Small intestine (tissue), 7 donors: Measurements from ENCODE around the gene PLPP7. TPM values are rescaled to one million over a fixed set of nuclear protein-coding genes. Genes with fewer than 3 reads are reported as not detected.
"Not testable (repeated sequence)": the region's sequence is repeated elsewhere in the genome, so short reads cannot be mapped to it uniquely, and the experiment has no call there.

ENCODE experiments used
- DNase-seq, 2 donors: peaks; one replicate each; pipeline versions ENCODE4 v3.0.0 to v3.0.0-alpha.2; 2013
- FAIRE-seq: peaks from 2 replicates; lab custom pipeline; 2012; peaks lifted over from hg19 to GRCh38; lab: Jason Lieb, UNC
- H3K27ac ChIP-seq, 3 donors: one replicate each; pipeline ENCODE4 v1.5.1; 2013; ENCODE audit warnings: low read length in 2 of 3, mild to moderate bottlenecking in 2 of 3, control low read depth in 1 of 3, inconsistent platforms in 1 of 3, low read depth in 1 of 3, moderate library complexity in 1 of 3
- H3K27me3 ChIP-seq, 3 donors: one replicate each; pipeline ENCODE4 v1.6.1; 2013; ENCODE audit warnings: low read length in 3 of 3, inconsistent platforms in 1 of 3; ENCODE audit not compliant: control insufficient read depth in 3 of 3, insufficient read depth in 3 of 3
- H3K36me3 ChIP-seq, 3 donors: one replicate each; pipeline ENCODE4 v1.6.1; 2013; ENCODE audit warnings: low read length in 3 of 3, inconsistent platforms in 1 of 3, low read depth in 1 of 3, mild to moderate bottlenecking in 1 of 3, moderate library complexity in 1 of 3; ENCODE audit not compliant: control insufficient read depth in 3 of 3, insufficient read depth in 2 of 3
- H3K4me1 ChIP-seq, 3 donors: one replicate each; pipeline ENCODE4 v1.6.1; 2013; ENCODE audit warnings: low read length in 2 of 3, inconsistent platforms in 1 of 3, low read depth in 1 of 3, mild to moderate bottlenecking in 1 of 3, moderate library complexity in 1 of 3; ENCODE audit not compliant: control insufficient read depth in 3 of 3, insufficient read depth in 2 of 3
- H3K4me3 ChIP-seq, 3 donors: one replicate each; pipeline ENCODE4 v1.5.1; 2013; ENCODE audit warnings: low read length in 3 of 3, control low read depth in 1 of 3, inconsistent platforms in 1 of 3, low read depth in 1 of 3, mild to moderate bottlenecking in 1 of 3, moderate library complexity in 1 of 3
- H3K9me3 ChIP-seq, 2 donors: one replicate each; pipeline ENCODE4 v1.6.1; 2013; ENCODE audit warnings: low read depth in 1 of 2, low read length in 1 of 2; ENCODE audit not compliant: control insufficient read depth in 2 of 2, insufficient read depth in 1 of 2
- WGBS, 3 donors: extraction: QIAGEN DNeasy Blood & Tissue Kit; methylation state at CpG; one replicate each; pipeline ENCODE4 v1.1.7; 2013; 5-methylcytosine and 5-hydroxymethylcytosine counted together
- polyA plus RNA-seq, 4 donors: library from polyadenylated mRNA; stranded (reverse) in 3 of 4; unstranded in 1 of 4; fragments of 200-250 nt in 3 of 4; fragments of 120-200 nt in 1 of 4; gene quantifications; one replicate each; pipeline versions ENCODE4 v1.2.1 to v1.2.3, GENCODE V29; 2013
- donor health status: healthy with polysubstance abuse.
- donor health status: control.
- donor health status: control.
- donor health status: Bipolar disorder and iron deficiency.
- donor health status: healthy.

PLPP7 gene
- polyA plus RNA-seq, 4 donors, result 0.34 to 1.9 (median 0.54) TPM; not detected in 1

DNA sequence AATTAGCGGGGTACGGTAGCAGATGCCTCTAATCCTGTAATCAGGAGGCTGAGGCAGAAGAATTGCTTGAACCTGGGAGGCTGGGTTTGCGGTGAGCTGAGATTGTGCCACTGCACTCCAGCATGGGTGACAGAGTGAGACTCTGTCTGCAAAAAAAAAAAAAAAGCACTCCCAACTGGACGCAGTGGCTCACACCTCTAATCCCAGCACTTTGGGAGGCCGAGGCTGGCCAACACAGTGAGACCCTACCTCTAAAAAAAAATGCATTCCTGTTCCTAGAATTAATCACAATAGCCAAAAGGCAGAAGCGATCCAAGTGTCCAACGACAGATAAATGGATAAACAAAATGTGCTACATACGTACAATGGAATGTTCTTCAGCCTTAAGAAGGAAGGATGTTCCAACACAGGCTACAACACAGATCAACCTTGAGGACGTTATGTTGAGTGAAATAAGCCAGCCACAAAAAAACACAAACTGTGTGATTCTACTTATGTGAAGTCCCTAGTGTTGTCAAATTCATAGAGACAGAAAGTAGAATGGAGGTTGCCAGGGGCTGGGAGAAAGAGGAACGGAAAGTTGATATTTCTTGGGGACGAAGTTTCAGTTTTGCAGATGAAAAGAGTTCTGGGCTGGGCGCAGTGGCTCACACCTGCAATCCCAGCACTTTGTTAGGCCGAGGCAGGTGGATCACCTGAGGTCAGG, 27.0 kb upstream of the PLPP7 start:
- Histone ChIP-seq H3K27me3 (no peaks in the 10 kb centered on the region), H3K36me3 (peaks cover 0 to 3% (median 0%) of the 10 kb centered on the region in 3 donors), H3K9me3 (no peaks in the 10 kb centered on the region), H3K4me1 (no peaks in the 10 kb centered on the region), H3K4me3 (no peak overlapping the region), H3K27ac (no peak overlapping the region)
- no peak for DNase-seq
- no peak for FAIRE-seq
- WGBS, 3 donors, result 71 to 77% (median 74%) methylated on average over 13 of the region's 13 CpGs

GRCh38 chr9:131263033-131263343, 26.5 kb upstream of the PLPP7 start:
- not testable (repeated sequence) for FAIRE-seq, H3K4me1 ChIP-seq
- 79 to 88% (median 85%) methylated on average over 4 to 5 of the region's 5 CpGs for WGBS, 3 donors

DNA sequence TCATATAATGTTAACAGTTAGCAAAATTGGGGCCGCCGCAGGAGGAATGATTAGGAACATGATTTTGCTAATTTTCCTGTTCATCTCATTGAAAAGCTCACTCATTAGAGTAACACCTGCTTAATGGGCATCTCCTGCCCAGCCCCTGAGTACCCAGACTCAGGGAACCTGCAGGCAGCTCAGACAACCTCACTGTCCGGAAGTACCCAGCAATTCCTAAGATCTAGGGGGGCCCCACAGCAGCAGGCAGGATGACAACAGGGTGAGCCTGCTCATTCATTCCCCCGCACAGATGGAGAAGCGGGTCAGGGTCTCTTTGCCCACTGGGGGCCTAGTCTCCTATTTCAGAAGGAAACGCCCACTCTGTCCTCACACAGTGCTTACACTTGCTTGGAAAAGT, 25.8 kb upstream of the PLPP7 start:
- FAIRE-seq, result no peak
- no peaks in the 10 kb centered on the region for H3K27me3 ChIP-seq
- no peak overlapping the region for H3K27ac ChIP-seq
- no peak for DNase-seq
- no peaks in the 10 kb centered on the region for H3K4me1 ChIP-seq
- H3K36me3 ChIP-seq, result peaks cover 0 to 3% (median 0%) of the 10 kb centered on the region in 3 donors
- no peak overlapping the region for H3K4me3 ChIP-seq
- WGBS, 3 donors, result 92 to 93% (median 93%) methylated on average over 6 of the region's 6 CpGs
- no peaks in the 10 kb centered on the region for H3K9me3 ChIP-seq

More at GRCh38 chr9:131263033-131263343, 26.5 kb upstream of the PLPP7 start:
- H3K27ac ChIP-seq, H3K9me3 ChIP-seq, H3K27me3 ChIP-seq, H3K36me3 ChIP-seq, H3K4me3 ChIP-seq, DNase-seq: not testable (repeated sequence)

- Histone ChIP-seq H3K9me3 (no peaks in the 10 kb centered on the region), H3K4me1 (no peaks in the 10 kb centered on the region), H3K36me3 (peaks cover 0 to 3% (median 0%) of the 10 kb centered on the region in 3 donors), H3K27ac (no peak overlapping the region), H3K27me3 (no peaks in the 10 kb centered on the region), H3K4me3 (no peak overlapping the region)
- FAIRE-seq (no peak), DNase-seq (no peak)
- WGBS, 3 donors, result 46 to 73% (median 47%) methylated on average over 11 of the region's 11 CpGs
Measured at GRCh38 chr9:131264231-131264630, 25.3 kb upstream of the PLPP7 start.

- H3K4me3 ChIP-seq, result no peak overlapping the region
- no peaks in the 10 kb centered on the region for H3K9me3 ChIP-seq
- WGBS, 3 donors, result 46 to 63% (median 47%) methylated on average over 26 of the region's 26 CpGs
- DNase-seq (no peak), FAIRE-seq (no peak)
- peak overlapping the region in 1 of 3 donors; percentile 19 for H3K27ac ChIP-seq
- H3K4me1 ChIP-seq, result peaks cover 0 to 4% (median 0%) of the 10 kb centered on the region in 3 donors
- no peaks in the 10 kb centered on the region for H3K36me3 ChIP-seq
- H3K27me3 ChIP-seq, result no peaks in the 10 kb centered on the region
Measured at GRCh38 chr9:131266266-131267229, 23.0 kb upstream of the PLPP7 start.

- Histone ChIP-seq H3K27ac (peak overlapping the region; percentile 17 to 79 (median 59)), H3K4me1 (peaks cover 0 to 7% (median 0%) of the 10 kb centered on the region in 3 donors), H3K27me3 (peaks cover 0 to 13% (median 0%) of the 10 kb centered on the region in 3 donors), H3K9me3 (no peaks in the 10 kb centered on the region), H3K4me3 (peak overlapping the region in 1 of 3 donors; percentile 10), H3K36me3 (no peaks in the 10 kb centered on the region)
- no peak for FAIRE-seq
- peak in 1 of 2 donors; percentile 24 for DNase-seq
- WGBS, 3 donors, result 55 to 65% (median 55%) methylated on average over 20 of the region's 20 CpGs
Measured at GRCh38 chr9:131270171-131271015, 19.1 kb upstream of the PLPP7 start.

DNA sequence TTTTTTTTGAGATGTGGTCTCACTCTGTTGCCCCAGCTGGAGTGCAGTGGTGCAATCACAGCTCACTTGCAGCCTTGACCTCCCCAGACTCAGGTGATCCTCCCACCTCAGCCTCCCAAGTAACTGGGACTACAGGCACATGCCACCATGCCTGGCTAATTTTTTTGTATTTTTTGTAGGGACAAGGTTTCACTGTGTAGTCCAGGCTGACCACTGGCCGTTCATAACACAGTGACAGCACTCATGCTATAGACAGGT, 18.6 kb upstream of the PLPP7 start:
- not testable (repeated sequence) for H3K9me3 ChIP-seq, FAIRE-seq, H3K4me1 ChIP-seq, H3K36me3 ChIP-seq, DNase-seq
- H3K4me3 ChIP-seq, result peak overlapping the region in 1 of 3 donors; percentile 10
- peaks cover 0 to 18% (median 0%) of the 10 kb centered on the region in 3 donors for H3K27me3 ChIP-seq
- H3K27ac ChIP-seq, result peak overlapping the region in 2 of 3 donors; percentile 17 to 79
- 82 to 89% (median 83%) methylated on average over 1 of the region's 1 CpG for WGBS, 3 donors

- peak overlapping the region in 1 of 3 donors; percentile 79 for H3K27ac ChIP-seq
- H3K27me3 ChIP-seq, result peaks cover 0 to 23% (median 0%) of the 10 kb centered on the region in 3 donors
- H3K4me1 ChIP-seq, result peaks cover 0 to 7% (median 0%) of the 10 kb centered on the region in 3 donors
- 21 to 56% (median 31%) methylated on average over 6 of the region's 6 CpGs for WGBS, 3 donors
- no peaks in the 10 kb centered on the region for H3K9me3 ChIP-seq
- no peak overlapping the region for H3K4me3 ChIP-seq
- DNase-seq (no peak), FAIRE-seq (no peak)
- no peaks in the 10 kb centered on the region for H3K36me3 ChIP-seq
Measured at GRCh38 chr9:131271506-131271931, 18.0 kb upstream of the PLPP7 start.
